SK-N-MC (cell line): ENCODE measurements around the gene NCOA6.

ENCODE experiments used
- EZH2 ChIP-seq: fragments of 200-600 bp; sonication (generic); IDR thresholded peaks from one replicate; pipeline ENCODE4 v1.6.1; 2017; ENCODE audit warnings: antibody characterized with exemption
- POLR2AphosphoS5 ChIP-seq: IDR thresholded peaks from 2 replicates; pipeline ENCODE4 v1.6.1; 2012; ENCODE audit warnings: mild to moderate bottlenecking, low read depth, low read length, borderline replicate concordance

- TF ChIP-seq EZH2 (no peak), POLR2AphosphoS5 (peak; percentile 43; the same call in 1 of the 2 replicates)
Observed at GRCh38 chr20:34824452-34824805, 1.0 kb downstream of the NCOA6 start.
